GM12801 (cell line): ENCODE results near the gene ASPA.

Source experiments
- TF ChIP-seq, protein P1 (sequence below): IDR thresholded peaks from one replicate; pipeline ENCODE4 v1.5.1; 2011; ENCODE audit warnings: control low read depth; ENCODE audit not compliant: insufficient read length; ENCODE audit errors: extremely low read depth

The ASPA gene

DNA sequence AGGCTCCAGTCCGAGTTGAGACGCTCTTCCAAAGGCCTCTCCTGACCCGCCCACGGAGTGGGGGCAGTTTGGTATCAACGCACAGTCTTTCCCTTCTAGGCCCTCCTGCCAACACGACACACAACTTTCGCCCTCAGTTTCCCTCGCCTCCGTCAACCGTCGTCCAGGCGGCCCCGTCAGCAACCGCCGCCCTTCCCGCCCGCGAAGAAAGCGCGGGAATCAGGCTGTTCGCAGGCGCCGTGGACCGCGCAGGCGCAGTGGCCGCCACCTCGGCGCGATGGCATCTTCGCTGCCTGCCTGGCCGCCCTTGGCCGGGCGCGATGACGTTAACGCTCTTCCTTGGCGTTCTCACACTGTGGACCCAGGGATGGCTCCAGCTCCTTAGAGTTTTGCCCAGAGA is 4.2 kb upstream of the ASPA start, which contains the start of gene SPATA22:
SPATA22 (minus strand) TSS at position 221 of the 400 bp plus-strand sequence. CDS start 2,494 bp downstream, outside the sequence.
- TF ChIP-seq, protein P1, sequence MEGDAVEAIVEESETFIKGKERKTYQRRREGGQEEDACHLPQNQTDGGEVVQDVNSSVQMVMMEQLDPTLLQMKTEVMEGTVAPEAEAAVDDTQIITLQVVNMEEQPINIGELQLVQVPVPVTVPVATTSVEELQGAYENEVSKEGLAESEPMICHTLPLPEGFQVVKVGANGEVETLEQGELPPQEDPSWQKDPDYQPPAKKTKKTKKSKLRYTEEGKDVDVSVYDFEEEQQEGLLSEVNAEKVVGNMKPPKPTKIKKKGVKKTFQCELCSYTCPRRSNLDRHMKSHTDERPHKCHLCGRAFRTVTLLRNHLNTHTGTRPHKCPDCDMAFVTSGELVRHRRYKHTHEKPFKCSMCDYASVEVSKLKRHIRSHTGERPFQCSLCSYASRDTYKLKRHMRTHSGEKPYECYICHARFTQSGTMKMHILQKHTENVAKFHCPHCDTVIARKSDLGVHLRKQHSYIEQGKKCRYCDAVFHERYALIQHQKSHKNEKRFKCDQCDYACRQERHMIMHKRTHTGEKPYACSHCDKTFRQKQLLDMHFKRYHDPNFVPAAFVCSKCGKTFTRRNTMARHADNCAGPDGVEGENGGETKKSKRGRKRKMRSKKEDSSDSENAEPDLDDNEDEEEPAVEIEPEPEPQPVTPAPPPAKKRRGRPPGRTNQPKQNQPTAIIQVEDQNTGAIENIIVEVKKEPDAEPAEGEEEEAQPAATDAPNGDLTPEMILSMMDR = no peak

DNA sequence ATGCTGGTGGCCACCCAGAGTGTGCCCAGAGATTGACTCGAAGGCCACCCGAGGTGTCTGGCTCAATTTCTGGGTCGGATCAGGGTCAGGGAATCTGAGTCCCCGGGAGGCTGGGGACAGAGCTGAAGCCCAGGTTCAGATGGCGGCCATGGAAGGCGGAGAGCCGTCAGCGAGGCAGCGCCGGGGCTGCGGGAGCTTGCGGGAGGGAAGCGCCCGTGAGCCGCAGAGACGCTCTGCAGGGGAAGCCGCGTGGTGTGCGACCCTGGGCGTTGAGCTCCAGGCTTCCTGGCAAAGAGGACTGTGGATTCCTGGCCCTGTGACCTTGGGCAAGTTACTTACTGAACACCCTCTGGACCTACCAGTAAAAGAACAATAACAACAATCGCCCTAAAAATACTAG is 3.7 kb upstream of the ASPA start:
- TF ChIP-seq, protein P1 = no peak

DNA sequence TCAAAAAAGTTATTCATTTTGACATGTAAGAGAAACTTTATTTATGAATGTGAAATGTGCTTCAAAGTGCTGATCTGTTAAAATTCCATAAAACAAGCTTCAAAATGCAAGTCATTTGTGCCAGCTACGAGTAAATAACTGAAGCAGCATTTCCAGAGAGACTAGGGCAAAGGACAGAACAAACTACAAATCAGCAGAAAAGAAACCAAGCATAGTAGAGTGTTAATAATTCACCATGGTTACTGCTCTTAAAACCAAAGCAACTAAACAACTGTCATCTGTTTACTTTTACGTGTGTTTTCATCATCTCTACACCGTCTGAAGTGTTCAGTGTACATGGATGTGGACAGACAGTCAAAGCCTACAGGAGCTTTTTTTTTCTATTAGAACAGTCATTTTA is 1.6 kb upstream of the ASPA start:
- TF ChIP-seq, protein P1 = no peak

DNA sequence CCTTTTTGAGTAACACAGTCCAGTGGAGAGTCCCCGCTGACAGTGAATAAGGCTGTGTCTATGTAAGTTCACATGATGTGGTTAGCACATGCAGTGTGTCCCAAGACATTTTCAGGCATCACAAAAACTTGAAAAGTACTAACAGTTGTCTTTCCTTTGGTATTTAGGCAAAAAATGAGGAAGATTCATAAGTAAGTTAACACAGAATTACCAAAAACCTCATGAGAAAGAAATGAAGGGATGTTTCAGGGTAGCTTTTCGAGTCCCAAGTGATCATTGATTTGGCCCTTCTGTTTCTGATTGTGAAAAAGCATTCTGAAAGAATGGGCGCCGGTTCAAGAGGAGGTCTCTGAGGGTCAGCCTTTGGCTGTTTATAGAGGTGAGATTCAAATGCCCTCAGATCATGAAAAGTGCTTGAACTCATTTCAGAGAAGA is 529 bp upstream of the ASPA start:
- TF ChIP-seq, protein P1 = no peak

DNA sequence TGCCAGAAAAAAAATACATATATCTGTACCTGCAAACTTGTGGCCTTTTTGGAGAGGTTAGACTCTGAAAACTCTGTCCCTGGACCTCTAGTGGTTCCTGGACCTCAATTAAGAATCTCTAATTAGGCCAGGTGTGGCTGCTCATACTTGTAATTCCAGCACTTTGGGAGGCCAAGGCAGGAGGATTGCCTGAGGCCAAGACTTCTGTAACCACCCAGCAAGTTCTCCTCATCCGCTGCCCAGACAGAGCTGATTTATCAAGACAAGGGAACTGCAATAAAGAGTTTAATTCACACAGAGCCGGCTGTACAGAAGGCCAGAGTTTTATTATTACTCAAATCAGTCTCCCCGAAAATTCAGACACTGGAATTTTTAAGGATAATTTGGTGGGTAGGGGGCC is 4.2 kb downstream of the ASPA start:
- TF ChIP-seq, protein P1 = no peak

DNA sequence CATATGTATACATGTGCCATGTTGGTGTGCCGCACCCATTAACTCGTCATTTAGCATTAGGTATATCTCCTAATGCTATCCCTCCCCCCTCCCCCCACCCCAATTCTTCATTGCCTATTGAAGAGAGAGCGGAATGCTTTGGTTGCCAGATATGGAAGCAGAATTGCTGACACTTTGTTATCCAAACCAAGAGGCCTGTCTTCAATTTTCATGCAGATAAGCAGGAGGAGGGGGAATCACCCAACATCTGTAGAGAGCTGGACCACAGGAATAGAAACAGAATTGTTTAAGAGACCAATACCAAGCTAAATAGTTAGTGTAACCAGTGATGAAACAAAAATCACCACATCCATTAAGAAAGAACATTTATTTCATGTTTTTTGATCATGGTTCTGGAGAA is 7.1 kb downstream of the ASPA start:
- TF ChIP-seq, protein P1 = no peak

DNA sequence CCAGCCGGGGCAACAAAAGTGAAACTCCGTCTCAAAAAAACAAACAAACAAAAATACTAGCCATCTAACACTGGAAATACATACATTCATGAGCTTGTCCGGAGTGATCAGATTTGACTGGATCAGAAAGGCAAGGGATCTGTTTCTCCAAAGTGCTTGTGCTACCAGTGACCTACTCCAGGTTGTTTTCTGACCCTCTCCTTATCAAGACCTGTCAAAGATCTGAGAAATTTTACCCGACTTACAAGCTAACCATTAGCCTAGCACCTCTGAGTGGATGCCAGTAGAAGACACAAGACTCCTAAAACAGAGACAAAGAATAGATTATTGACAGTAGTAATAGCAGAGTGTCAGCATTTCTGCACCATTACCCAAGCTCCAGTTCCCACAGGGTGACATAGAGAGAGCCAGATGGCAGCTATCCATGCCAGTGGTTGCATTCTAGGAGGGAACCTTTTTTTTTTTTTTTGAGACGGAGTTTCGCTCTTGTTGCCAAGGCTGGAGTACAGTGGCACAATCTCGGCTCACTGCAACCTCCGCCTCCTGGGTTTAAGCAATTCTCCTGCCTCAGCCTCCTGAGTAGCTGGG is 9.8 kb downstream of the ASPA start:
- TF ChIP-seq, protein P1 = no peak

DNA sequence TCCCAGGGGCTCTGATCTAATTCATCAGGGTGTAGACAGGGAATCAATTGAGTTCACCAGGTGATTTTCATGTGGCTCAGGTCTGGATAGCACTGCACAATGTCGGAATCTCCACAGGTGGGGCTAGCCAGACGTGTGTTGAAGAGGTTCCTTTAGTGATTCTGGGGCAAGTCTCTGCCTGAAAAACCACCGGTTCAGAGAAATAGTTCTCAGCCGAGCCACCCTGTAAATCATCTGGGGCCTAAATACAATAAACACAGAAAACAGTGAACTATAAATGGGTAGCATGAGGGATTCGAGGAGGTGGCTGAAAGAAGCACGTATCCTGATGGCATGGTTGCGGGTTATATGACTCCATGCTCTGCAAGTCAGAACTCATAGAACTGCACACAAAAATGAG is 21.3 kb downstream of the ASPA start:
- TF ChIP-seq, protein P1 = no peak
